OCI-LY1 (cell line): ENCODE data around the gene C22orf39.

Experiments used
- H2AFZ ChIP-seq: fragments of 200-600 bp; sonication (generic), shearing (Covaris generic); 2 replicates; pipeline ENCODE4 v1.6.0; 2014; ENCODE audit warnings: antibody characterized with exemption, mild to moderate bottlenecking, low read length
- H3F3A ChIP-seq: fragments of 200-600 bp; sonication (generic), shearing (Covaris generic); 2 replicates; pipeline ENCODE4 v1.6.0; 2014; ENCODE audit warnings: mild to moderate bottlenecking, antibody characterized with exemption, low read length, moderate library complexity; ENCODE audit not compliant: insufficient read depth
- H3K27ac ChIP-seq: fragments of 200-600 bp; sonication (generic); 2 replicates; pipeline ENCODE4 v1.5.1; 2014; ENCODE audit warnings: low read length, mixed run types, mild to moderate bottlenecking, low read depth; ENCODE audit not compliant: poor library complexity, severe bottlenecking
- H3K27me3 ChIP-seq: fragments of 200-600 bp; sonication (generic); 2 replicates; pipeline ENCODE4 v1.6.0; 2014; ENCODE audit warnings: antibody characterized with exemption, mild to moderate bottlenecking, low read length, moderate library complexity; ENCODE audit not compliant: insufficient read depth
- H3K36me3 ChIP-seq: fragments of 200-600 bp; sonication (generic); 2 replicates; pipeline ENCODE4 v1.6.1; 2014; ENCODE audit warnings: mild to moderate bottlenecking, antibody characterized with exemption, low read length, moderate library complexity, mixed read lengths; ENCODE audit not compliant: insufficient read depth
- H3K4me1 ChIP-seq: fragments of 200-600 bp; sonication (generic); 2 replicates; pipeline ENCODE4 v1.5.1; 2014; ENCODE audit warnings: mild to moderate bottlenecking, low read length, moderate library complexity; ENCODE audit not compliant: insufficient read depth, severe bottlenecking
- H3K4me2 ChIP-seq: fragments of 200-600 bp; sonication (generic), shearing (Covaris generic); 2 replicates; pipeline ENCODE4 v1.6.1; 2014; ENCODE audit warnings: low read length
- H3K4me3 ChIP-seq: fragments of 200-600 bp; sonication (generic); 2 replicates; pipeline ENCODE4 v1.5.1; 2014; ENCODE audit warnings: low read length, low read depth, mild to moderate bottlenecking, mixed read lengths; ENCODE audit not compliant: poor library complexity, severe bottlenecking
- H3K79me2 ChIP-seq: fragments of 200-600 bp; shearing (Covaris generic); 2 replicates; pipeline ENCODE4 v1.6.1; 2016; ENCODE audit warnings: mixed run types, low read length, mixed read lengths; ENCODE audit not compliant: insufficient read depth
- H3K9ac ChIP-seq: fragments of 200-600 bp; sonication (generic), shearing (Covaris generic); 2 replicates; pipeline ENCODE4 v1.6.1; 2014; ENCODE audit warnings: mild to moderate bottlenecking, low read length, mixed read lengths
- H3K9me2 ChIP-seq: fragments of 200-600 bp; sonication (generic), shearing (Covaris generic); 2 replicates; pipeline ENCODE4 v1.6.1; 2014; ENCODE audit warnings: low read depth, mild to moderate bottlenecking, low read length, mixed read lengths
- H3K9me3 ChIP-seq: fragments of 200-600 bp; shearing (Covaris generic); 2 replicates; pipeline ENCODE4 v1.6.1; 2014; ENCODE audit warnings: low read length, mixed read lengths
- H4K20me1 ChIP-seq: fragments of 200-600 bp; sonication (generic), shearing (Covaris generic); 2 replicates; pipeline ENCODE4 v1.6.0; 2016; ENCODE audit warnings: mild to moderate bottlenecking, low read length; ENCODE audit not compliant: insufficient read depth
- CTCF ChIP-seq: fragments of 200-600 bp; sonication (generic), shearing (Covaris generic); IDR thresholded peaks from 2 replicates; pipeline ENCODE4 v1.5.1; 2017; ENCODE audit warnings: mild to moderate bottlenecking, antibody characterized with exemption, low read length, moderate library complexity, mixed read lengths
- EZH2 ChIP-seq: fragments of 200-600 bp; sonication (generic), shearing (Covaris generic); IDR thresholded peaks from 2 replicates; pipeline ENCODE4 v1.8.0; 2017; ENCODE audit warnings: borderline replicate concordance, mixed run types, mild to moderate bottlenecking, antibody characterized with exemption, low read length, moderate library complexity, mixed read lengths

C22orf39 gene

DNA sequence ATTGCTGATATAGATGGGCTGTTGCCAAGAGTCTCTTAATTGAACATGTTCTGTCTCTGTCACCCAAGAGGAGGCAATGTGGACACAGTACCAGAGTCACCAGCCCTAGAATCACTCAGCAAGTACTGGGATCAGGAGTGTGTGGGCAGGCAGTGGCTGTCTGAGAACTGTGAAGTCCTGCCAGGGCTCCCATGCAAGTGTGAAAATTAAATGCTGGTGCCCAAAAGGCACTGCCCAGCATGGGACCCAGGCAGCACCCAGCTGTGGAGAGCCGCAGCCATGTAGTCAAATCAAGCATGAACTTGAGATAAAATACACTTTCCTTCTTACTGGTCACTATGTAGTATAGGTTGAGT lies 35.8 kb downstream of the C22orf39 start:
- no peak overlapping the region for H3K4me3 ChIP-seq
- H3K36me3 ChIP-seq: peaks cover 63% of the 10 kb centered on the region
- H3K4me1 ChIP-seq: no peaks in the 10 kb centered on the region
- H4K20me1 ChIP-seq: peaks cover 3% of the 10 kb centered on the region; the same call in 1 of the 2 replicates
- no peaks in the 10 kb centered on the region for H3K9me3 ChIP-seq
- no peak overlapping the region for H3K9ac ChIP-seq
- H3F3A ChIP-seq: no peaks in the 10 kb centered on the region
- no peak overlapping the region for H3K4me2 ChIP-seq
- no peaks in the 10 kb centered on the region for H3K9me2 ChIP-seq
- no peak overlapping the region for H3K27ac ChIP-seq
- no peaks in the 10 kb centered on the region for H3K27me3 ChIP-seq
- H3K79me2 ChIP-seq: peaks cover 52% of the 10 kb centered on the region
- H2AFZ ChIP-seq: no peak overlapping the region
- TF ChIP-seq EZH2 (no peak), CTCF (no peak)

DNA sequence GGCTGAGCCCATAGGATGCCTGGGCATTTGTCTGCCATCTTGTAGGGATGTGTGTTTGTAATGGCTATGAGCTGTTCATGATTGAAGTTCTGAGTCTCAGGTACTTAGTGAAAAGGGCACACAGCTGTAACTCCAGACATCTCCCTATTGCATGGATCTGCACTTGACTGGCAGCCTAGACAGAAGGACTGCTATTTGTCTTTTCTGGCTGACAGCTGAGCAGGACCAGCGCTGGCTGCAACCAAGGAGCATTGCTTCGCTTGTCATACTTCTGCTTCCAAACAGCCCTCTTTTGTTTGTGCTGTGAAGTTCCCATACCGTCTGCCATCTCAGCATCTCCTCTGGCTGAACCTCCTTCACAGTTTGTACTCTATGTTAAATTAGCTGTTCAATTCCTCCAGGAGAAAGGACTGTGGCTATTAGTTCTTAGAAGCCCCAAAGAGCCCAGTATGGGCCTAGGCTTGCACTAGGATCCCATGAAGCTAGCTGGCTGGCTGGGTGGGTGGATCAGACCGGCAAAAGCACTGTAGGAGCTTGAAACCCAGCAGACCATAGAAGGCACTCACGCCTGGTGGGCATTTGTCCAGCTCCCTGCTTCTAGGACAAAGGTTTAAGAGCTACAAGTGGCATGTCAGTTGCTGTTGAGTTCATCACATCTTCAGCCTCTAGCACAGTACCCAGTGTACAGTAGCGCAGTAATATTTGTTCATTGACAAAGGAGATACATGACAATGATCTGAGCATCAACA lies 36.4 kb downstream of the C22orf39 start:
- Histone ChIP-seq H3K9me2 (no peaks in the 10 kb centered on the region), H3K79me2 (peaks cover 47% of the 10 kb centered on the region), H3K4me2 (no peak overlapping the region), H2AFZ (no peak overlapping the region), H3K4me3 (no peak overlapping the region), H3K27ac (no peak overlapping the region), H3F3A (no peaks in the 10 kb centered on the region), H3K9me3 (no peaks in the 10 kb centered on the region), H3K36me3 (peaks cover 63% of the 10 kb centered on the region), H4K20me1 (peaks cover 3% of the 10 kb centered on the region; the same call in 1 of the 2 replicates), H3K27me3 (no peaks in the 10 kb centered on the region), H3K4me1 (no peaks in the 10 kb centered on the region), H3K9ac (no peak overlapping the region)
- TF ChIP-seq CTCF (no peak), EZH2 (no peak)

GRCh38 chr22:19407649-19408606 lies 39.6 kb downstream of the C22orf39 start:
- peaks cover 17% of the 10 kb centered on the region for H3K79me2 ChIP-seq
- H3K27me3 ChIP-seq: no peaks in the 10 kb centered on the region
- H3K4me3 ChIP-seq: no peak overlapping the region
- no peak overlapping the region for H3K27ac ChIP-seq
- TF ChIP-seq CTCF (no peak), EZH2 (no peak)
- H2AFZ ChIP-seq: no peak overlapping the region
- no peak overlapping the region for H3K4me2 ChIP-seq
- no peaks in the 10 kb centered on the region for H3K9me3 ChIP-seq
- H3K36me3 ChIP-seq: peaks cover 85% of the 10 kb centered on the region
- H3K9me2 ChIP-seq: no peaks in the 10 kb centered on the region
- no peaks in the 10 kb centered on the region for H3F3A ChIP-seq
- H4K20me1 ChIP-seq: peaks cover 3% of the 10 kb centered on the region; the same call in 1 of the 2 replicates
- H3K9ac ChIP-seq: no peak overlapping the region
- H3K4me1 ChIP-seq: no peaks in the 10 kb centered on the region
